Lower leg skin (tissue), 4 donors: Measurements from ENCODE around the gene AVPR2. TPM values are rescaled to one million over a fixed set of nuclear protein-coding genes. Genes with fewer than 3 reads are reported as not detected.

Experiments used
- DNase-seq, 2 donors: peaks; one replicate each; pipeline ENCODE4 v3.0.0-alpha.2; 2019; ENCODE audit warnings: low spot score in 2 of 2
- H3K4me3 ChIP-seq: fragments of 200-600 bp; sonication (generic); 2 replicates; pipeline ENCODE4 v1.5.1; 2017; ENCODE audit warnings: mild to moderate bottlenecking, low read depth; ENCODE audit not compliant: poor library complexity, severe bottlenecking
- POLR2A ChIP-seq, 2 donors: fragments of 450-650 bp; IDR thresholded peaks; one replicate each; pipeline ENCODE4 v1.6.1; 2016 to 2017; ENCODE audit warnings: antibody characterized with exemption in 2 of 2, mild to moderate bottlenecking in 1 of 2, moderate library complexity in 1 of 2
- WGBS, 2 donors: methylation state at CpG; one replicate each; pipeline ENCODE4 v1.1.5; 2018; 5-methylcytosine and 5-hydroxymethylcytosine counted together
- intact Hi-C: fragments of 100-400 bp; cut with DNase I; formaldehyde crosslinking; loops from one replicate; pipeline ENCODE4 v1.15.0; 2023; ENCODE audit warnings: low total_unique reads
- total RNA-seq, 4 donors: library from RNA; depleted of rRNA; stranded (reverse); fragments of >200 nt; gene quantifications; one replicate each; pipeline ENCODE4 v1.1.0, GENCODE V29; 2016
- TF ChIP-seq, protein P1 (sequence below), 3 donors: fragments of 450-650 bp; IDR thresholded peaks; one replicate each; pipeline ENCODE4 v1.5.1; 2016; ENCODE audit warnings: antibody characterized with exemption in 3 of 3, mild to moderate bottlenecking in 3 of 3, moderate library complexity in 2 of 3

The AVPR2 gene
- total RNA-seq, 4 donors from 2014 or later: 0.53 to 2.6 (median 0.98) TPM

DNA sequence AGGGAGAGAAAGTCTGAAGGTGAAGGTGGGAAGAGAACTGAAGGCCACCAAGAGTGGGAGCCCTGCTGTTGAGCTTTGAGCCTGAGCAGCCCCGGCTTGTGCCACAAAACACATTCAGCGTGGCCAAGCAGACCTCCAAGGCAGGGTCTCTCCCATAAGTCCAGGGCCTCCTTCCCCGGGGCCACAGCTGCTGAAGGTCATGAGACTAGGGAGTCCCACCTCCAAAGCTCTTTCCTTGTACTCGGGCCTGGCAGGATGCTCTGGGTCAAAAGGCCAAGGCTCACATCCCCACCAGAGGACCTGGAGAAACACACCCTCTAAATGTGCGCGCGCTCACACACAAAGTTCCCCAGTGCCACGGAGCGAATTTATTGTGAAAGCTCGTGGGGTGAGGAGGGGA is 25.1 kb downstream of the AVPR2 start:
- intact Hi-C loops: no loop called here
- DNase-seq: no peak
- 90% methylated on average over 6 to 10 of the region's 10 CpGs for WGBS, 2 donors

GRCh38 chrX:153930011-153930910 is 25.8 kb downstream of the AVPR2 start:
- no peak for DNase-seq
- intact Hi-C loops: no loop called here
- WGBS, 2 donors: 87 to 88% methylated on average over 19 to 31 of the region's 31 CpGs

More for the DNA sequence above, 25.1 kb downstream of the AVPR2 start:
- no peak overlapping the region for H3K4me3 ChIP-seq
- TF ChIP-seq, protein P1, sequence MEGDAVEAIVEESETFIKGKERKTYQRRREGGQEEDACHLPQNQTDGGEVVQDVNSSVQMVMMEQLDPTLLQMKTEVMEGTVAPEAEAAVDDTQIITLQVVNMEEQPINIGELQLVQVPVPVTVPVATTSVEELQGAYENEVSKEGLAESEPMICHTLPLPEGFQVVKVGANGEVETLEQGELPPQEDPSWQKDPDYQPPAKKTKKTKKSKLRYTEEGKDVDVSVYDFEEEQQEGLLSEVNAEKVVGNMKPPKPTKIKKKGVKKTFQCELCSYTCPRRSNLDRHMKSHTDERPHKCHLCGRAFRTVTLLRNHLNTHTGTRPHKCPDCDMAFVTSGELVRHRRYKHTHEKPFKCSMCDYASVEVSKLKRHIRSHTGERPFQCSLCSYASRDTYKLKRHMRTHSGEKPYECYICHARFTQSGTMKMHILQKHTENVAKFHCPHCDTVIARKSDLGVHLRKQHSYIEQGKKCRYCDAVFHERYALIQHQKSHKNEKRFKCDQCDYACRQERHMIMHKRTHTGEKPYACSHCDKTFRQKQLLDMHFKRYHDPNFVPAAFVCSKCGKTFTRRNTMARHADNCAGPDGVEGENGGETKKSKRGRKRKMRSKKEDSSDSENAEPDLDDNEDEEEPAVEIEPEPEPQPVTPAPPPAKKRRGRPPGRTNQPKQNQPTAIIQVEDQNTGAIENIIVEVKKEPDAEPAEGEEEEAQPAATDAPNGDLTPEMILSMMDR (IDR thresholded peaks at IDR 0.05): no peak
- TF ChIP-seq POLR2A (IDR thresholded peaks at IDR 0.05): no peak

DNA sequence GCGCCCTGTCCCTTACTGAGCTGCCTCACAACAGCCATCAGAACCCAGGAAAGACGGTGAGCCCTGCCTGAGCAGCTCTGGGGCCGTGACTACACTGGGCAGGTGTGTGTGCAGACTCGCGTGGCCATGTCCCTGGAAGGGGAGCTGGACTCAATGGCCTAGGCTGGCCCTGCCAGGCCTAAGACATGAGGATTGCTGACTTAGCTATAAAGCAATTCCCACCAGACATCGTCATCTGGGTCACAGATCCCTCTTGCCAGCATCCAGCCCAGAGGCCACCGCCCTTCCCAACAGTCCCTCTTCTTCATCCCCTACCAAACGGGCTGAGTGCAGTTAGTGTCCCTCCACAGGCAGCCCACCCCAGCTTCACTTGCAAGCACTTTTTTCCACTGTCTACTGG is 26.7 kb downstream of the AVPR2 start:
- WGBS, 2 donors: 70 to 88% methylated on average over 5 to 8 of the region's 8 CpGs
- TF ChIP-seq, protein P1 (IDR thresholded peaks at IDR 0.05): no peak
- no peak for TF ChIP-seq POLR2A (IDR thresholded peaks at IDR 0.05)
- no peak overlapping the region for H3K4me3 ChIP-seq
- intact Hi-C loops: no loop called here
- DNase-seq: no peak

More at GRCh38 chrX:153930011-153930910, 25.8 kb downstream of the AVPR2 start:
- TF ChIP-seq, protein P1 (IDR thresholded peaks at IDR 0.05): no peak
- no peak for TF ChIP-seq POLR2A (IDR thresholded peaks at IDR 0.05)
- no peak overlapping the region for H3K4me3 ChIP-seq

DNA sequence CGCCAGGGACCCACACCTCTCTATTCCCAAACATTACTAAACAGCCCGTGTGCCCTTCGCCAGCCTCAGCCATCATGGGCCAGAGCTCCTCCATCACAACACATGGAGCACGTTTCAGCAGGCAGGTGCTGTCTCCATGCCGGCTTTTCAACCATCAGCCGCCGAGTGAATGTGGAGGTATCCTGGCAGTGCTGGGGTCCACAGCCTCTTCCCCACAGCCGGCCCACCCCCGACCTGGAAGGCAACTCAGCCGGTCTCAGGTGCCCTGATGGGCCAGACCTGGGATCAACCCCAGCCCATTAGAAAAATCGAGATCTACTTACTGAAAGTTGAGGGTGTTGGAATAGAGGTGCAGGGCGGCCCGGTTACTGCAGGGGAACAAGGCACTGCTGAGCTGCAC is 27.3 kb downstream of the AVPR2 start:
- no peak for DNase-seq
- H3K4me3 ChIP-seq: no peak overlapping the region
- intact Hi-C loops: no loop called here
- 92 to 96% methylated on average over 13 of the region's 13 CpGs for WGBS, 2 donors
- no peak for TF ChIP-seq POLR2A (IDR thresholded peaks at IDR 0.05)
- TF ChIP-seq, protein P1 (IDR thresholded peaks at IDR 0.05): no peak

DNA sequence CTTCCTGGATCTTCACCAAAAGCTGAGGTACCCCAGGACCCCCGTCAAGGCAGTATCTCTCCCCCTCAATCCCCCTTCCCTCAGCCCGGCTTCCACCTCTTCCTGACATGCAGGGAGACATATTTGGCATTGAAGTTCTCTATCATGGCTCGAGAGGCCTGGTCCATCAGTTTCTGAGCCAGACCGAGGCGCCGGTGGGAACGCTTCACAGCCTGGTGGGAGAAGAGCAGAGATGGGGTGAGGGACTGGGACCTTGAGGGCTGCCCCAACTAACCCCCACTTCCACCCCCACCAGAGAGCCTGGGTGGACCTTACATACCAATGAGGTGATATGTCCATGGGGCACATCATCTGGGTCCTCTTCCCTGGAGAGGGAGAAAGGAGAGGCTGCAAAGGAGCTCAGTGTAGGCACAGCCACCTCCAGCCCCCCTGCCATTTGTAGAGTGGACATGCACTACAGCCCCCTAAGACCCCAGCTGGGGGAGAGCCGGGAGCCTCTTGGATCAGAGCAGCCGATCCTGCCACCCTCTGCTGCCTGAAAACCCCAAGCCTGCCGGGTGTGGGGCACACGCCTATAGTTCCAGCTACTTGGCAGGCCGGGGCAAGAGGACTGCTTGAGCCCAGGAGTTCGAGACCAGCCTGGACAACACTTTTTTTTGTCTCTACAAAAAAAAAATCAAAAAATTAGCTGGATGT is 27.9 kb downstream of the AVPR2 start:
- intact Hi-C loops: no loop called here
- DNase-seq: no peak
- TF ChIP-seq POLR2A (IDR thresholded peaks at IDR 0.05): no peak
- TF ChIP-seq, protein P1 (IDR thresholded peaks at IDR 0.05): no peak
- WGBS, 2 donors: 84 to 96% methylated on average over 13 of the region's 13 CpGs
- no peak overlapping the region for H3K4me3 ChIP-seq
